ENCODE results near the gene TRPV4.

DNA sequence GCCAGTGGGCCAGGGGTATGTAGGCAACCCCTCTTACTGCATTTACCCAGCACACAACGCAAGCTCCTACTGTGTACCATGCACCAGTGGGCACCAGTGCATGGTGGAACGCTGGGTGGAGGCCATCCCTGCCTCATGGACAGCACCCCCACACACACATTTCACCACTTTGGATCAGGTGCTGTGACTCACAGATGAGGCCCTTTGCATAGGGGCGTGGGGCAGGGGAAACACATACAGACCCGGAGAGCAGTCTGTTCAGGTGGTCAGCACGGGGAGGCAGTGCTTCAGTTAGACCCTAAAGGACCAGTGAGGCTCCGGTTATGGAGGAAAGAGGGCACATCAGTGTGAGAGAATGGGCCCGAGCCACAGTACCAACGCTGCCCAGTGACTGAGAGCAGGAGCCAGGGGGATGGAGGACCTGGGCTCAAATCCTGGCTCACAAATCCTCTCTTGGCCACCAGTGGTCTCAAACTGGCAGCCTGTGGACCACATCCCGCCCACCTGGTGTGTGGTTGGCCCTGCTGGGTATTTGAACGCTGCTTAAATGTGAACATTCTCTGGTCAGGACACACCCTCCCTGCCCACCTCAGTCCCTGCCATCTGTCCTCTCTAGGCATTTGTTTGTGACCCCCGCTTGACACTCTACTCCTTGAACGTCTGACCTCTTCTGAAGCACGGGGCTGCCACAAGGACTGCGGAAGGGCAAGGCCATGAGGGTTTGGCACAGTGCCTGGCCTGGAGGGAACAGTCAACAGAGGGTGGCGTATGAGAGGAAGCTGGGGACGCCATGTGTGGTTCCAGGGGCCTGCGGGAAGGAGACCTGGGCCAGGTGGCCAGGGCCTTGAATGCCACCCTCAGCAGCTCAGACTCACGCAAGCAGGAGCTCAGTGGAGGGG lies 72.9 kb downstream of the TRPV4 start:
- TF ChIP-seq, protein P1, sequence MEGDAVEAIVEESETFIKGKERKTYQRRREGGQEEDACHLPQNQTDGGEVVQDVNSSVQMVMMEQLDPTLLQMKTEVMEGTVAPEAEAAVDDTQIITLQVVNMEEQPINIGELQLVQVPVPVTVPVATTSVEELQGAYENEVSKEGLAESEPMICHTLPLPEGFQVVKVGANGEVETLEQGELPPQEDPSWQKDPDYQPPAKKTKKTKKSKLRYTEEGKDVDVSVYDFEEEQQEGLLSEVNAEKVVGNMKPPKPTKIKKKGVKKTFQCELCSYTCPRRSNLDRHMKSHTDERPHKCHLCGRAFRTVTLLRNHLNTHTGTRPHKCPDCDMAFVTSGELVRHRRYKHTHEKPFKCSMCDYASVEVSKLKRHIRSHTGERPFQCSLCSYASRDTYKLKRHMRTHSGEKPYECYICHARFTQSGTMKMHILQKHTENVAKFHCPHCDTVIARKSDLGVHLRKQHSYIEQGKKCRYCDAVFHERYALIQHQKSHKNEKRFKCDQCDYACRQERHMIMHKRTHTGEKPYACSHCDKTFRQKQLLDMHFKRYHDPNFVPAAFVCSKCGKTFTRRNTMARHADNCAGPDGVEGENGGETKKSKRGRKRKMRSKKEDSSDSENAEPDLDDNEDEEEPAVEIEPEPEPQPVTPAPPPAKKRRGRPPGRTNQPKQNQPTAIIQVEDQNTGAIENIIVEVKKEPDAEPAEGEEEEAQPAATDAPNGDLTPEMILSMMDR (IDR thresholded peaks at IDR 0.05 in 4 of 5, conservative IDR thresholded peaks at IDR 0.05 in 1 of 5): no peak
- TF ChIP-seq POLR2A (IDR thresholded peaks at IDR 0.05): no peak
